ENCODE data around the gene CCDC33. TPM values are rescaled to one million over a fixed set of nuclear protein-coding genes. Genes with fewer than 3 reads are reported as not detected.

Gene CCDC33
- total RNA-seq, 1 experiment from 2014 or later, result 0.15 TPM

DNA sequence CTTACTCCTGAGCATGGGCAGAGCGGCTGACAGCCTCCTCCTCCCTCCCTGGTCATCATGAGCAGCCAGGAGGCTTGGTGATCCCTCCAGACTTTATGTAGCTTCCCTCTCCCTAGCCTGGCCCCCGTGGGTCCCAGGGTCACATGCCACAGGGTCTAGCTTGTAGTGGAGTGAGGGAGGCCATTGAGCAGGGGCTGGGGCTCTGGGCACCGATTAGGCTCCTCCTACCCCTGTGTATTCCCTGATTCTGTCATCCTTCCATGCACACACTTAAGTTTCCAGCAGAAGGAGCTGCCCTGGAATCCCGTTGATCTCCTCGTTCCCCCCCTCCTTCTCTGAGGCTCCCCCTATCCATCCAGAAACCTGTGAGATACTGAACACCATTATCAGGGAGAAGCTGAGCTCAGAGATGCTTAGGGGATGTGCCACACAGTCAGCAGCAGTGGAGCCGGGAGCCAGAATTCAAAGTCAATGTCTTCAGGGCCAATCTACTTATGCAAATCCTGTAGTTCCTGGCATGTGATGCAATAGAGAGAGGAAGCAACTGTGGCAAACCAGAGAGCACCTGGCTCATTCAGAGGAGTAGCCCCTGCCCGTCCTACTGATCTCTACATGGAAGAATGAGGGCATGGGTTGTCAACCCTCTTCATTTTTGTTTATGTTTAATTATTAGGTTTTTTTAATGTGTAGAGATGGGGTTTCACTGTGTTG lies 17.2 kb downstream of the CCDC33 start:
- DNase-seq (ENCODE audit: low read depth, low spot score), result no peak
- ATAC-seq, result peak; percentile 50
- peaks cover 2 to 20% of the 10 kb centered on the region in 2 experiments; a peak in 2 of 4 replicates for H3K4me1 ChIP-seq (ENCODE audit: control insufficient read depth in 1 of 2, insufficient read depth in 2 of 2, low read length in 2 of 2)
- H3K27ac ChIP-seq (ENCODE audit: low read depth, low read length), result no peak overlapping the region
- no peaks in the 10 kb centered on the region for H4K20me1 ChIP-seq (ENCODE audit: insufficient read depth)
- no peaks in the 10 kb centered on the region for H3K36me3 ChIP-seq (ENCODE audit: control insufficient read depth in 1 of 2, insufficient read depth in 2 of 2, low read length in 2 of 2)
- RAD21 ChIA-PET (ENCODE audit: low non-redundant PET in 1 of 2, low total read pairs in 2 of 2, uncharacterized antibody in 2 of 2, unreplicated experiment in 2 of 2), result no interaction called here
- peaks cover 13% of the 10 kb centered on the region; the same call in 1 of the 2 replicates for H3K27me3 ChIP-seq (ENCODE audit: insufficient read depth, low read length)
- H3K4me3 ChIP-seq (replicated peaks in 1 of 2; ENCODE audit: low read depth in 1 of 2, low read length in 2 of 2), result no peak overlapping the region
- H3K4me2 ChIP-seq (ENCODE audit: low read length), result no peak overlapping the region
- H3K9ac ChIP-seq (ENCODE audit: low read length), result no peak overlapping the region
- H3K79me2 ChIP-seq (ENCODE audit: insufficient read depth, low read length), result no peaks in the 10 kb centered on the region
- POLR2A ChIA-PET, result no interaction called here
- BruUV-seq (replicated peaks), result no TSS peak
- CTCF ChIA-PET, result interaction anchor here (0.6 kb wide), 1 partner anchor 42 kb away, joined by 3 read pairs; no protein-coding TSS in a partner anchor
- intact Hi-C loops (cut with micrococcal nuclease), result no loop called here
- no peak overlapping the region for H2AFZ ChIP-seq (ENCODE audit: low read depth, low read length, poor library complexity, severe bottlenecking)
- H3K9me3 ChIP-seq (ENCODE audit: control insufficient read depth in 1 of 2, insufficient read depth in 1 of 2, low read depth in 1 of 2, low read length in 2 of 2), result no peaks in the 10 kb centered on the region
- no peak for TF ChIP-seq SIN3A (IDR thresholded peaks at IDR 0.05; ENCODE audit: low read depth)
- TF ChIP-seq, protein P1, sequence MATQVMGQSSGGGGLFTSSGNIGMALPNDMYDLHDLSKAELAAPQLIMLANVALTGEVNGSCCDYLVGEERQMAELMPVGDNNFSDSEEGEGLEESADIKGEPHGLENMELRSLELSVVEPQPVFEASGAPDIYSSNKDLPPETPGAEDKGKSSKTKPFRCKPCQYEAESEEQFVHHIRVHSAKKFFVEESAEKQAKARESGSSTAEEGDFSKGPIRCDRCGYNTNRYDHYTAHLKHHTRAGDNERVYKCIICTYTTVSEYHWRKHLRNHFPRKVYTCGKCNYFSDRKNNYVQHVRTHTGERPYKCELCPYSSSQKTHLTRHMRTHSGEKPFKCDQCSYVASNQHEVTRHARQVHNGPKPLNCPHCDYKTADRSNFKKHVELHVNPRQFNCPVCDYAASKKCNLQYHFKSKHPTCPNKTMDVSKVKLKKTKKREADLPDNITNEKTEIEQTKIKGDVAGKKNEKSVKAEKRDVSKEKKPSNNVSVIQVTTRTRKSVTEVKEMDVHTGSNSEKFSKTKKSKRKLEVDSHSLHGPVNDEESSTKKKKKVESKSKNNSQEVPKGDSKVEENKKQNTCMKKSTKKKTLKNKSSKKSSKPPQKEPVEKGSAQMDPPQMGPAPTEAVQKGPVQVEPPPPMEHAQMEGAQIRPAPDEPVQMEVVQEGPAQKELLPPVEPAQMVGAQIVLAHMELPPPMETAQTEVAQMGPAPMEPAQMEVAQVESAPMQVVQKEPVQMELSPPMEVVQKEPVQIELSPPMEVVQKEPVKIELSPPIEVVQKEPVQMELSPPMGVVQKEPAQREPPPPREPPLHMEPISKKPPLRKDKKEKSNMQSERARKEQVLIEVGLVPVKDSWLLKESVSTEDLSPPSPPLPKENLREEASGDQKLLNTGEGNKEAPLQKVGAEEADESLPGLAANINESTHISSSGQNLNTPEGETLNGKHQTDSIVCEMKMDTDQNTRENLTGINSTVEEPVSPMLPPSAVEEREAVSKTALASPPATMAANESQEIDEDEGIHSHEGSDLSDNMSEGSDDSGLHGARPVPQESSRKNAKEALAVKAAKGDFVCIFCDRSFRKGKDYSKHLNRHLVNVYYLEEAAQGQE (IDR thresholded peaks at IDR 0.05; ENCODE audit: low read depth), result no peak
- TF ChIP-seq SRF (IDR thresholded peaks at IDR 0.05; ENCODE audit: low read depth), result no peak
- TF ChIP-seq ZFX (IDR thresholded peaks at IDR 0.05), result no peak
- TF ChIP-seq JUND (IDR thresholded peaks at IDR 0.05), result no peak
- TF ChIP-seq, protein P2, sequence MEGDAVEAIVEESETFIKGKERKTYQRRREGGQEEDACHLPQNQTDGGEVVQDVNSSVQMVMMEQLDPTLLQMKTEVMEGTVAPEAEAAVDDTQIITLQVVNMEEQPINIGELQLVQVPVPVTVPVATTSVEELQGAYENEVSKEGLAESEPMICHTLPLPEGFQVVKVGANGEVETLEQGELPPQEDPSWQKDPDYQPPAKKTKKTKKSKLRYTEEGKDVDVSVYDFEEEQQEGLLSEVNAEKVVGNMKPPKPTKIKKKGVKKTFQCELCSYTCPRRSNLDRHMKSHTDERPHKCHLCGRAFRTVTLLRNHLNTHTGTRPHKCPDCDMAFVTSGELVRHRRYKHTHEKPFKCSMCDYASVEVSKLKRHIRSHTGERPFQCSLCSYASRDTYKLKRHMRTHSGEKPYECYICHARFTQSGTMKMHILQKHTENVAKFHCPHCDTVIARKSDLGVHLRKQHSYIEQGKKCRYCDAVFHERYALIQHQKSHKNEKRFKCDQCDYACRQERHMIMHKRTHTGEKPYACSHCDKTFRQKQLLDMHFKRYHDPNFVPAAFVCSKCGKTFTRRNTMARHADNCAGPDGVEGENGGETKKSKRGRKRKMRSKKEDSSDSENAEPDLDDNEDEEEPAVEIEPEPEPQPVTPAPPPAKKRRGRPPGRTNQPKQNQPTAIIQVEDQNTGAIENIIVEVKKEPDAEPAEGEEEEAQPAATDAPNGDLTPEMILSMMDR (IDR thresholded peaks at IDR 0.05 in 2 of 3, conservative IDR thresholded peaks at IDR 0.05 in 1 of 3; ENCODE audit: borderline replicate concordance in 1 of 3, insufficient read depth in 1 of 3, low read depth in 2 of 3, low read length in 2 of 3), result no peak
- TF ChIP-seq EZH2phosphoT487 (IDR thresholded peaks at IDR 0.05; ENCODE audit: borderline replicate concordance), result no peak
- H3K9me2 ChIP-seq (ENCODE audit: insufficient read depth), result no peaks in the 10 kb centered on the region

Data from HCT116 (cell line).